Loucy (cell line): ENCODE measurements around the gene HOXD4.

ENCODE experiments used
- H2AFZ ChIP-seq: fragments of 200-600 bp; sonication (generic); 2 replicates; pipeline ENCODE4 v1.6.0; 2016; ENCODE audit warnings: antibody characterized with exemption, mild to moderate bottlenecking, low read length, moderate library complexity
- H3F3A ChIP-seq: fragments of 200-600 bp; 2 replicates; pipeline ENCODE4 v1.6.0; 2016; ENCODE audit warnings: antibody characterized with exemption, low read depth, mild to moderate bottlenecking
- H3K27me3 ChIP-seq: fragments of 200-600 bp; sonication (generic); 2 replicates; pipeline ENCODE4 v1.6.1; 2014; ENCODE audit warnings: low read length, mild to moderate bottlenecking; ENCODE audit not compliant: insufficient read depth, poor library complexity, severe bottlenecking
- H3K36me3 ChIP-seq: fragments of 200-600 bp; sonication (generic); 2 replicates; pipeline ENCODE4 v1.6.1; 2016; ENCODE audit warnings: low read length; ENCODE audit not compliant: insufficient read depth
- H3K4me1 ChIP-seq: fragments of 200-600 bp; sonication (generic); 2 replicates; pipeline ENCODE4 v1.5.1; 2014; ENCODE audit warnings: low read length, mild to moderate bottlenecking; ENCODE audit not compliant: insufficient read depth, poor library complexity, severe bottlenecking
- H3K4me2 ChIP-seq: fragments of 200-600 bp; sonication (generic); 2 replicates; pipeline ENCODE4 v1.6.0; 2014; ENCODE audit warnings: antibody characterized with exemption, low read length, low read depth, mild to moderate bottlenecking; ENCODE audit not compliant: poor library complexity, severe bottlenecking
- H3K4me3 ChIP-seq: fragments of 200-600 bp; sonication (generic); 2 replicates; pipeline ENCODE4 v1.5.1; 2014; ENCODE audit warnings: low read length, mild to moderate bottlenecking, mixed read lengths; ENCODE audit not compliant: poor library complexity, severe bottlenecking
- H3K79me2 ChIP-seq: fragments of 200-600 bp; sonication (generic); 2 replicates; pipeline ENCODE4 v1.6.1; 2014; ENCODE audit warnings: low read length; ENCODE audit not compliant: insufficient read depth
- H3K9ac ChIP-seq: fragments of 200-600 bp; sonication (generic); 2 replicates; pipeline ENCODE4 v1.6.0; 2014; ENCODE audit warnings: mild to moderate bottlenecking, low read depth, low read length, moderate library complexity; ENCODE audit not compliant: poor library complexity, severe bottlenecking
- H3K9me2 ChIP-seq: fragments of 200-600 bp; sonication (generic); replicated peaks from 2 replicates; pipeline ENCODE4 v1.6.1; 2016; ENCODE audit warnings: low read depth, low read length, mixed read lengths
- H3K9me3 ChIP-seq: fragments of 200-600 bp; sonication (generic); 2 replicates; pipeline ENCODE4 v1.6.1; 2014; ENCODE audit warnings: mild to moderate bottlenecking, antibody characterized with exemption, low read length, low read depth; ENCODE audit not compliant: insufficient read depth
- H4K20me1 ChIP-seq: fragments of 200-600 bp; sonication (generic); 2 replicates; pipeline ENCODE4 v1.6.0; 2014; ENCODE audit warnings: antibody characterized with exemption, low read length, mild to moderate bottlenecking; ENCODE audit not compliant: insufficient read depth, poor library complexity, severe bottlenecking
- EZH2phosphoT487 ChIP-seq: fragments of 200-600 bp; IDR thresholded peaks from 2 replicates; pipeline ENCODE4 v1.6.1; 2018; ENCODE audit warnings: antibody characterized with exemption, mild to moderate bottlenecking, moderate library complexity, borderline replicate concordance
- TF ChIP-seq, protein P1 (sequence below): fragments of 200-600 bp; sonication (generic); conservative IDR thresholded peaks from 2 replicates; pipeline ENCODE4 v1.5.1; 2014; ENCODE audit warnings: mild to moderate bottlenecking, antibody characterized with exemption, low read length

The HOXD4 gene

GRCh38 chr2:176126929-176127773 lies 24.2 kb upstream of the HOXD4 start:
- H3K9ac ChIP-seq: no peak overlapping the region
- H2AFZ ChIP-seq: no peak overlapping the region; the same call in 1 of the 2 replicates
- no peaks in the 10 kb centered on the region for H4K20me1 ChIP-seq
- H3K27me3 ChIP-seq: no peaks in the 10 kb centered on the region
- H3K36me3 ChIP-seq: no peaks in the 10 kb centered on the region
- peak overlapping the region; percentile 42 for H3K4me3 ChIP-seq
- no peaks in the 10 kb centered on the region for H3K9me3 ChIP-seq
- TF ChIP-seq, protein P1, sequence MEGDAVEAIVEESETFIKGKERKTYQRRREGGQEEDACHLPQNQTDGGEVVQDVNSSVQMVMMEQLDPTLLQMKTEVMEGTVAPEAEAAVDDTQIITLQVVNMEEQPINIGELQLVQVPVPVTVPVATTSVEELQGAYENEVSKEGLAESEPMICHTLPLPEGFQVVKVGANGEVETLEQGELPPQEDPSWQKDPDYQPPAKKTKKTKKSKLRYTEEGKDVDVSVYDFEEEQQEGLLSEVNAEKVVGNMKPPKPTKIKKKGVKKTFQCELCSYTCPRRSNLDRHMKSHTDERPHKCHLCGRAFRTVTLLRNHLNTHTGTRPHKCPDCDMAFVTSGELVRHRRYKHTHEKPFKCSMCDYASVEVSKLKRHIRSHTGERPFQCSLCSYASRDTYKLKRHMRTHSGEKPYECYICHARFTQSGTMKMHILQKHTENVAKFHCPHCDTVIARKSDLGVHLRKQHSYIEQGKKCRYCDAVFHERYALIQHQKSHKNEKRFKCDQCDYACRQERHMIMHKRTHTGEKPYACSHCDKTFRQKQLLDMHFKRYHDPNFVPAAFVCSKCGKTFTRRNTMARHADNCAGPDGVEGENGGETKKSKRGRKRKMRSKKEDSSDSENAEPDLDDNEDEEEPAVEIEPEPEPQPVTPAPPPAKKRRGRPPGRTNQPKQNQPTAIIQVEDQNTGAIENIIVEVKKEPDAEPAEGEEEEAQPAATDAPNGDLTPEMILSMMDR: peak; percentile 94
- no peak for TF ChIP-seq EZH2phosphoT487
- H3K79me2 ChIP-seq: no peaks in the 10 kb centered on the region
- H3K4me1 ChIP-seq: no peaks in the 10 kb centered on the region
- H3K4me2 ChIP-seq: peak overlapping the region; percentile 51
- no peaks in the 10 kb centered on the region for H3F3A ChIP-seq
- H3K9me2 ChIP-seq: no peaks in the 10 kb centered on the region

- Histone ChIP-seq H3K9me2 (no peaks in the 10 kb centered on the region), H3K4me2 (no peak overlapping the region), H3K9ac (no peak overlapping the region), H3F3A (no peaks in the 10 kb centered on the region), H3K4me1 (no peaks in the 10 kb centered on the region), H3K4me3 (no peak overlapping the region), H4K20me1 (no peaks in the 10 kb centered on the region), H3K9me3 (no peaks in the 10 kb centered on the region), H3K27me3 (no peaks in the 10 kb centered on the region), H3K79me2 (no peaks in the 10 kb centered on the region), H3K36me3 (no peaks in the 10 kb centered on the region), H2AFZ (no peak overlapping the region)
- TF ChIP-seq EZH2phosphoT487: no peak
- TF ChIP-seq, protein P1: no peak
Observed at GRCh38 chr2:176127774-176128072, 23.6 kb upstream of the HOXD4 start.

- no peaks in the 10 kb centered on the region for H3K9me2 ChIP-seq
- no peak overlapping the region for H3K4me3 ChIP-seq
- H4K20me1 ChIP-seq: no peaks in the 10 kb centered on the region
- H3K9ac ChIP-seq: no peak overlapping the region
- no peak for TF ChIP-seq EZH2phosphoT487
- TF ChIP-seq, protein P1: no peak
- no peaks in the 10 kb centered on the region for H3F3A ChIP-seq
- H3K4me2 ChIP-seq: no peak overlapping the region
- no peaks in the 10 kb centered on the region for H3K4me1 ChIP-seq
- no peak overlapping the region for H2AFZ ChIP-seq
- no peaks in the 10 kb centered on the region for H3K79me2 ChIP-seq
- no peaks in the 10 kb centered on the region for H3K9me3 ChIP-seq
- no peaks in the 10 kb centered on the region for H3K36me3 ChIP-seq
- H3K27me3 ChIP-seq: no peaks in the 10 kb centered on the region
Observed at GRCh38 chr2:176128172-176128981, 23.0 kb upstream of the HOXD4 start.
